ENCODE measurements around the gene APOBEC3A.

Gene APOBEC3A

DNA sequence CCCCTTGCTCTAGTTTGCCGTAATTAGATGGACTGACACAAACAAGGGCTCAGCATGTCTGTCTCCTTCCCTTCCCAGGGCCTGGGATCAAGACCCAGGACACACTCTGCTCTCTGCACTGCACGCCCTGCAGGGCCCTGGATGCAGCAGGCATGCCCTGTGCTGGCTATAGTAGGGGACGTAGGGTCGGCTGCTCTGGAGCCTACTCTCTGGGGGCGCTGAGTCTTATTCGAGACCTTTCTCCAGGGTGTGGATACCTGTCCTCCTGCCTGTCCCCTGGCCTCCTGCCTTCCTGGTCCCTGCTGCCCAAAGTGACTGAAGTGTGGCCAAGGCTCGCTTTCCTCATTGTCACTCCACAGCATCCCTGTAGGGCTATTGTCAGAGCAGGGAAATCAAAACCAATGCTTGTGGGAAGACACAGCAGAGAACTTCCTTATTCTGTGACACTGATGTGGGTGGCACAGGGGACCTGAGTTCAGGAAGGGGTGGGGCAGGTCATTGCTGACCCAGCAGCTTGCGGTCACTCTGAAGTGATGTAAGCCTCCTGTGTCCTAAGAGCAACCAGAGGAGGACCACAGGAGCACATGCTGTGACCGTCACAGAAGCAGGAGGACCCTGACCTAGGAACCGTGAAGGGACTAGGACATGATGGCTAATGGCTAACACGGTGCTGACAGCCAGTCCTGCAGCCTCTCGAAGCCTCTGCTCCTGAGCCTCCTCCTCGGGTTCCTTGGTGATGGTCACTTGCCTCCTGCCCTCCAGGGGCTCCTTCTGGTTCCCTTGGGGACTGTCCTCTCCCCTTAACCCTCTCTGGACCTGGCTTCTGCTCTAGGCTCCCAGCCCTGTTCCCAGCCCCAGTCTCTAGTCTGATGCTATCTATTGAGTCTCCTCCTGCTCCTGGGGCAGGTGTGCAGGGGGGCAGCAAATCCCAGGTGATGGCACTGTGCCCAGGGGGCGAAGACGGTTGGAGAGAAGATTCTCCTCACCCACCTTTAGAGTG lies 10.3 kb downstream of the APOBEC3A start:
- Histone ChIP-seq H3F3A (ENCODE audit: insufficient read depth, low read length) (no peaks in the 10 kb centered on the region), H3K9me3 (ENCODE audit: low read length) (no peaks in the 10 kb centered on the region), H3K4me2 (ENCODE audit: low read length) (no peak overlapping the region), H3K4me1 (ENCODE audit: insufficient read depth, low read length, severe bottlenecking) (no peaks in the 10 kb centered on the region), H3K79me2 (ENCODE audit: insufficient read depth, low read length) (no peaks in the 10 kb centered on the region), H2AFZ (ENCODE audit: low read length) (no peak overlapping the region), H3K9me2 (ENCODE audit: low read depth, low read length) (no peaks in the 10 kb centered on the region), H3K9ac (ENCODE audit: low read length) (no peak overlapping the region), H3K36me3 (ENCODE audit: insufficient read depth, low read length) (no peaks in the 10 kb centered on the region), H3K27me3 (ENCODE audit: insufficient read depth, low read length) (no peaks in the 10 kb centered on the region; the same call in 1 of the 2 replicates), H3K27ac (ENCODE audit: low read depth, low read length, poor library complexity, severe bottlenecking) (no peak overlapping the region), H3K4me3 (ENCODE audit: low read depth, low read length, poor library complexity, severe bottlenecking) (no peak overlapping the region), H4K20me1 (ENCODE audit: insufficient read depth, low read length) (no peaks in the 10 kb centered on the region)
- TF ChIP-seq, protein P1, sequence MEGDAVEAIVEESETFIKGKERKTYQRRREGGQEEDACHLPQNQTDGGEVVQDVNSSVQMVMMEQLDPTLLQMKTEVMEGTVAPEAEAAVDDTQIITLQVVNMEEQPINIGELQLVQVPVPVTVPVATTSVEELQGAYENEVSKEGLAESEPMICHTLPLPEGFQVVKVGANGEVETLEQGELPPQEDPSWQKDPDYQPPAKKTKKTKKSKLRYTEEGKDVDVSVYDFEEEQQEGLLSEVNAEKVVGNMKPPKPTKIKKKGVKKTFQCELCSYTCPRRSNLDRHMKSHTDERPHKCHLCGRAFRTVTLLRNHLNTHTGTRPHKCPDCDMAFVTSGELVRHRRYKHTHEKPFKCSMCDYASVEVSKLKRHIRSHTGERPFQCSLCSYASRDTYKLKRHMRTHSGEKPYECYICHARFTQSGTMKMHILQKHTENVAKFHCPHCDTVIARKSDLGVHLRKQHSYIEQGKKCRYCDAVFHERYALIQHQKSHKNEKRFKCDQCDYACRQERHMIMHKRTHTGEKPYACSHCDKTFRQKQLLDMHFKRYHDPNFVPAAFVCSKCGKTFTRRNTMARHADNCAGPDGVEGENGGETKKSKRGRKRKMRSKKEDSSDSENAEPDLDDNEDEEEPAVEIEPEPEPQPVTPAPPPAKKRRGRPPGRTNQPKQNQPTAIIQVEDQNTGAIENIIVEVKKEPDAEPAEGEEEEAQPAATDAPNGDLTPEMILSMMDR (IDR thresholded peaks at IDR 0.05; ENCODE audit: low read length) = no peak
- no peak for TF ChIP-seq EZH2 (IDR thresholded peaks at IDR 0.05; ENCODE audit: borderline replicate concordance, low read length)

GRCh38 chr22:38968801-38969200 lies 11.4 kb downstream of the APOBEC3A start:
- no peaks in the 10 kb centered on the region for H3F3A ChIP-seq (ENCODE audit: insufficient read depth, low read length)
- no peak overlapping the region for H3K4me2 ChIP-seq (ENCODE audit: low read length)
- no peaks in the 10 kb centered on the region for H3K79me2 ChIP-seq (ENCODE audit: insufficient read depth, low read length)
- no peak overlapping the region for H3K4me3 ChIP-seq (ENCODE audit: low read depth, low read length, poor library complexity, severe bottlenecking)
- H2AFZ ChIP-seq (ENCODE audit: low read length) = no peak overlapping the region
- H3K27ac ChIP-seq (ENCODE audit: low read depth, low read length, poor library complexity, severe bottlenecking) = no peak overlapping the region
- no peaks in the 10 kb centered on the region for H4K20me1 ChIP-seq (ENCODE audit: insufficient read depth, low read length)
- TF ChIP-seq, protein P1 (IDR thresholded peaks at IDR 0.05; ENCODE audit: low read length) = no peak
- no peak for TF ChIP-seq EZH2 (IDR thresholded peaks at IDR 0.05; ENCODE audit: borderline replicate concordance, low read length)
- no peaks in the 10 kb centered on the region for H3K9me3 ChIP-seq (ENCODE audit: low read length)
- no peaks in the 10 kb centered on the region; the same call in 1 of the 2 replicates for H3K27me3 ChIP-seq (ENCODE audit: insufficient read depth, low read length)
- H3K9me2 ChIP-seq (ENCODE audit: low read depth, low read length) = no peaks in the 10 kb centered on the region
- H3K36me3 ChIP-seq (ENCODE audit: insufficient read depth, low read length) = no peaks in the 10 kb centered on the region
- no peaks in the 10 kb centered on the region for H3K4me1 ChIP-seq (ENCODE audit: insufficient read depth, low read length, severe bottlenecking)
- H3K9ac ChIP-seq (ENCODE audit: low read length) = no peak overlapping the region

DNA sequence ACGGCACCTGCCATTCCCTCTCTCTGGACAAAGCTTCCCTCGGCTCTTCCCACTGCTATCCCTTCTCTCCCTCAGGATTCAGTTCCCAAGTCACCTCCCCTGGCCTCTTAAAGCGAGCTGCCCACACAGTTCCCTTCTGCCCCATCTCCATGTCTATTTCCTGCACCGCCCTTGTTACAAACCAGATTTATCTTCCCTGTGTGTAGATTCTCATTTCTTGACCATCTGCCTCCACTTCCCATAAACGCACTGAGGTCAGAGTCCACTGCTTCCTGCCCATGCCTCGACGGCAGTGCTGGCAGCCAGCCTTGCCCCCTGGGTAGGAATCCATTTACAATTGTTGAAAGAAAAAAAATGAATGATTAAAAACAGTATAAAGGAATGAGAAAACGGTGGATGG lies 13.1 kb downstream of the APOBEC3A start:
- no peak overlapping the region for H2AFZ ChIP-seq (ENCODE audit: low read length)
- H3K36me3 ChIP-seq (ENCODE audit: insufficient read depth, low read length) = no peaks in the 10 kb centered on the region
- H4K20me1 ChIP-seq (ENCODE audit: insufficient read depth, low read length) = no peaks in the 10 kb centered on the region
- H3K79me2 ChIP-seq (ENCODE audit: insufficient read depth, low read length) = no peaks in the 10 kb centered on the region
- H3K4me1 ChIP-seq (ENCODE audit: insufficient read depth, low read length, severe bottlenecking) = no peaks in the 10 kb centered on the region
- H3F3A ChIP-seq (ENCODE audit: insufficient read depth, low read length) = no peaks in the 10 kb centered on the region
- H3K27ac ChIP-seq (ENCODE audit: low read depth, low read length, poor library complexity, severe bottlenecking) = no peak overlapping the region
- H3K4me3 ChIP-seq (ENCODE audit: low read depth, low read length, poor library complexity, severe bottlenecking) = no peak overlapping the region
- H3K9me3 ChIP-seq (ENCODE audit: low read length) = no peaks in the 10 kb centered on the region
- H3K4me2 ChIP-seq (ENCODE audit: low read length) = no peak overlapping the region
- H3K27me3 ChIP-seq (ENCODE audit: insufficient read depth, low read length) = no peaks in the 10 kb centered on the region; the same call in 1 of the 2 replicates
- H3K9me2 ChIP-seq (ENCODE audit: low read depth, low read length) = no peaks in the 10 kb centered on the region
- H3K9ac ChIP-seq (ENCODE audit: low read length) = no peak overlapping the region
- TF ChIP-seq, protein P1 (IDR thresholded peaks at IDR 0.05; ENCODE audit: low read length) = no peak
- no peak for TF ChIP-seq EZH2 (IDR thresholded peaks at IDR 0.05; ENCODE audit: borderline replicate concordance, low read length)

Data from OCI-LY1 (cell line).